DMS79 (cell line): Measurements from ENCODE around the gene FHIT.

Experiments used
- DNase-seq: peaks from one replicate; lab custom pipeline; 2025; lab: John Stamatoyannopoulos, UW

FHIT gene

GRCh38 chr3:59877263-59878037 is 1373.8 kb downstream of the FHIT start:
- DNase-seq: no peak

- DNase-seq: no peak
Observed at GRCh38 chr3:59876533-59877062, 1374.7 kb downstream of the FHIT start.

GRCh38 chr3:59873576-59874230 is 1377.5 kb downstream of the FHIT start:
- no peak for DNase-seq

- no peak for DNase-seq
Observed at GRCh38 chr3:59872128-59872527, 1379.1 kb downstream of the FHIT start.

GRCh38 chr3:59867185-59868002 is 1383.9 kb downstream of the FHIT start:
- DNase-seq: no peak

- DNase-seq: no peak
Observed at GRCh38 chr3:59866076-59866475, 1385.2 kb downstream of the FHIT start.

GRCh38 chr3:59865351-59865750 is 1385.9 kb downstream of the FHIT start:
- no peak for DNase-seq

- no peak for DNase-seq
Observed at GRCh38 chr3:59862686-59863085, 1388.6 kb downstream of the FHIT start.

GRCh38 chr3:59857589-59858346 is 1393.5 kb downstream of the FHIT start:
- no peak for DNase-seq

GRCh38 chr3:59856934-59857460 is 1394.3 kb downstream of the FHIT start:
- DNase-seq: no peak

GRCh38 chr3:59854061-59854709 is 1397.1 kb downstream of the FHIT start:
- no peak for DNase-seq

- no peak for DNase-seq
Observed at GRCh38 chr3:59850417-59850816, 1400.8 kb downstream of the FHIT start.

- no peak for DNase-seq
Observed at GRCh38 chr3:59845386-59845785, 1405.9 kb downstream of the FHIT start.

- DNase-seq: no peak
Observed at GRCh38 chr3:59843821-59844220, 1407.4 kb downstream of the FHIT start.

- DNase-seq: no peak
Observed at GRCh38 chr3:59839810-59840515, 1411.3 kb downstream of the FHIT start.

GRCh38 chr3:59839283-59839682 is 1412.0 kb downstream of the FHIT start:
- no peak for DNase-seq

- DNase-seq: no peak
Observed at GRCh38 chr3:59836531-59836930, 1414.7 kb downstream of the FHIT start.

GRCh38 chr3:59832702-59833101 is 1418.5 kb downstream of the FHIT start:
- no peak for DNase-seq

GRCh38 chr3:59832241-59832640 is 1419.0 kb downstream of the FHIT start:
- DNase-seq: no peak

GRCh38 chr3:59831394-59831793 is 1419.9 kb downstream of the FHIT start:
- no peak for DNase-seq
